K562 (cell line): ENCODE results near the gene WDR54. TPM values are rescaled to one million over a fixed set of nuclear protein-coding genes. Genes with fewer than 3 reads are reported as not detected.

Experiments
- ATAC-seq: fragments of 200-7000 bp; cut with Tn5 transposase; 3 replicates; pipeline ENCODE4 v1.9.1; 2020; ENCODE audit warnings: moderate library complexity
- BruUV-seq: library from RNA; stranded (reverse); fragments of 400-500 nt; replicated peaks from 2 replicates; lab custom pipeline; 2021; lab: Mats Ljungman, UMichigan
- CTCF ChIA-PET: fragments of 300-600 bp; formaldehyde crosslinking; extraction: SDS; loops from one replicate; lab custom pipeline; 2021; ENCODE audit warnings: low intra/inter-chr PET ratio; lab: Yijun Ruan, JAX
- POLR2A ChIA-PET: fragments of 300-600, 350-650 bp; sonication (Branson Sonifier 250); formaldehyde crosslinking; extraction: SDS; loops from one replicate; lab custom pipeline; 2021; ENCODE audit warnings: antibody characterized with exemption, inconsistent platforms; lab: Yijun Ruan, JAX
- DNase-seq, 4 experiments: peaks; one replicate each; pipeline versions ENCODE4 v3.0.0 to v3.0.0-alpha.2; 2011 to 2018; ENCODE audit warnings: low spot score in 3 of 4, mixed read lengths in 3 of 4; ENCODE audit errors: extremely low read depth in 1 of 4
- FAIRE-seq: peaks from 2 replicates; lab custom pipeline; 2011; peaks lifted over from hg19 to GRCh38; lab: Jason Lieb, UNC
- H2AFZ ChIP-seq: 2 replicates; pipeline ENCODE4 v1.6.0; 2011; ENCODE audit warnings: low read depth, low read length, control low read depth, inconsistent platforms
- H3K27ac ChIP-seq: fragments of 200-600 bp; 3 replicates; pipeline ENCODE4 v1.8.0; 2011; ENCODE audit warnings: low read depth, mild to moderate bottlenecking, control low read depth, inconsistent platforms, low read length, moderate library complexity, mixed read lengths; ENCODE audit errors: extremely low read depth
- H3K27me3 ChIP-seq, 2 experiments: fragments of 300-600 bp in 1 of 2; 2 replicates in 1 of 2; 3 replicates in 1 of 2; pipeline versions ENCODE4 v1.6.0 to v1.8.0; 2011; ENCODE audit warnings: inconsistent platforms in 2 of 2, low read length in 2 of 2, mild to moderate bottlenecking in 1 of 2, mixed read lengths in 1 of 2, moderate library complexity in 1 of 2; ENCODE audit not compliant: control insufficient read depth in 2 of 2, insufficient read depth in 2 of 2
- H3K36me3 ChIP-seq: fragments of 300-600 bp; 3 replicates; pipeline ENCODE4 v1.8.0; 2011; ENCODE audit warnings: mild to moderate bottlenecking, low read length, inconsistent platforms; ENCODE audit not compliant: control insufficient read depth, insufficient read depth
- H3K4me1 ChIP-seq, 2 experiments: fragments of 200-600 bp in 1 of 2; replicated peaks in 1 of 2; 2 replicates in 1 of 2; 3 replicates in 1 of 2; pipeline versions ENCODE4 v1.5.1 to v1.8.0; 2011; ENCODE audit warnings: inconsistent platforms in 2 of 2, low read length in 2 of 2, mild to moderate bottlenecking in 1 of 2, mixed read lengths in 1 of 2, moderate library complexity in 1 of 2; ENCODE audit not compliant: control insufficient read depth in 2 of 2, insufficient read depth in 2 of 2
- H3K4me2 ChIP-seq: 2 replicates; pipeline ENCODE4 v1.6.1; 2011; ENCODE audit warnings: low read length, control low read depth, inconsistent platforms, mixed read lengths; ENCODE audit not compliant: insufficient read depth
- H3K4me3 ChIP-seq: fragments of 200-600 bp; sonication (generic), shearing (Covaris generic); 2 replicates; pipeline ENCODE4 v1.5.1; 2016; ENCODE audit warnings: control low read depth, inconsistent platforms
- H3K79me2 ChIP-seq: fragments of 200-600 bp; 3 replicates; pipeline ENCODE4 v1.8.0; 2011; ENCODE audit warnings: low read length, inconsistent platforms; ENCODE audit not compliant: control insufficient read depth, insufficient read depth
- H3K9ac ChIP-seq, 2 experiments: 2 replicates each; pipeline versions ENCODE4 v1.6.0 to v1.6.1; 2011; ENCODE audit warnings: low read depth in 2 of 2, low read length in 2 of 2, control low read depth in 1 of 2, inconsistent platforms in 1 of 2, mild to moderate bottlenecking in 1 of 2, mixed read lengths in 1 of 2; ENCODE audit not compliant: insufficient read depth in 1 of 2
- H3K9me1 ChIP-seq: one replicate; pipeline ENCODE4 v1.6.0; 2011; ENCODE audit warnings: inconsistent platforms, mild to moderate bottlenecking, low read length, moderate library complexity; ENCODE audit not compliant: control insufficient read depth, insufficient read depth
- H3K9me3 ChIP-seq: replicated peaks from 2 replicates; pipeline ENCODE4 v1.5.1; 2011; ENCODE audit warnings: low read depth, low read length, inconsistent platforms; ENCODE audit not compliant: control insufficient read depth, insufficient read depth
- H4K20me1 ChIP-seq: replicated peaks from 2 replicates; pipeline ENCODE4 v1.6.1; 2011; ENCODE audit warnings: low read length, inconsistent platforms, mixed read lengths; ENCODE audit not compliant: control insufficient read depth, insufficient read depth
- CBX8 ChIP-seq: fragments of 200-600 bp; sonication (generic); IDR thresholded peaks from 2 replicates; pipeline ENCODE4 v1.6.1; 2012; ENCODE audit warnings: borderline replicate concordance, mixed run types, low read depth, mild to moderate bottlenecking, moderate library complexity, mixed read lengths, low read length, control low read depth, inconsistent platforms; ENCODE audit not compliant: poor library complexity, severe bottlenecking; ENCODE audit errors: extremely low read depth
- DEAF1 ChIP-seq: fragments of 450-650 bp; formaldehyde crosslinking; IDR thresholded peaks from 2 replicates; pipeline ENCODE4 v1.4.0; 2020; ENCODE audit warnings: mild to moderate bottlenecking, moderate library complexity
- E2F5 ChIP-seq: sonication (generic); formaldehyde crosslinking; IDR thresholded peaks from 2 replicates; pipeline ENCODE4 v1.8.0; 2022; ENCODE audit warnings: mild to moderate bottlenecking, missing genetic modification reagents
- ELF4 ChIP-seq: fragments of 450-650 bp; formaldehyde crosslinking; IDR thresholded peaks from 2 replicates; pipeline ENCODE4 v1.4.0; 2022; ENCODE audit warnings: missing genetic modification characterization
- ESRRA ChIP-seq: fragments of 450-650 bp; IDR thresholded peaks from 2 replicates; pipeline ENCODE4 v1.6.1; 2014; ENCODE audit warnings: low read depth, mild to moderate bottlenecking, moderate library complexity, borderline replicate concordance
- FOXJ2 ChIP-seq: fragments of 200-800 bp; sonication (Bioruptor generic); IDR thresholded peaks from 2 replicates; pipeline ENCODE4 v1.6.1; 2016; ENCODE audit warnings: missing genetic modification characterization, missing compliant biosample characterization
- LCOR ChIP-seq: sonication (generic); formaldehyde crosslinking; IDR thresholded peaks from 2 replicates; pipeline ENCODE4 v1.8.0; 2022; ENCODE audit warnings: mild to moderate bottlenecking, missing genetic modification reagents
- POLR2AphosphoS5 ChIP-seq: IDR thresholded peaks from 2 replicates; pipeline ENCODE4 v1.6.1; 2011; ENCODE audit warnings: mild to moderate bottlenecking, low read depth, low read length, moderate library complexity; ENCODE audit not compliant: control insufficient read depth, insufficient read depth
- RBFOX2 ChIP-seq: fragments of 200-400 bp; formaldehyde crosslinking; IDR thresholded peaks from 2 replicates; pipeline ENCODE4 v1.6.1; 2017; ENCODE audit warnings: low read depth, mild to moderate bottlenecking, low read length, moderate library complexity
- SIN3B ChIP-seq: fragments of 450-650 bp; IDR thresholded peaks from 2 replicates; pipeline ENCODE4 v1.6.1; 2017; ENCODE audit warnings: low read depth, mild to moderate bottlenecking, moderate library complexity
- U2AF2 ChIP-seq: fragments of 200-400 bp; formaldehyde crosslinking; optimal IDR thresholded peaks from 2 replicates; pipeline ENCODE3; 2017; ENCODE audit warnings: low read depth, mild to moderate bottlenecking, low read length
- ZBTB8A ChIP-seq: fragments of 450-650 bp; IDR thresholded peaks from 2 replicates; pipeline ENCODE4 v1.6.1; 2018; ENCODE audit warnings: mild to moderate bottlenecking, moderate library complexity; ENCODE audit not compliant: partially characterized antibody
- WGBS: fragments of 100-300 bp; shearing (Covaris generic); methylation state at CpG from one replicate; pipeline ENCODE4 v1.1.6; 2016; ENCODE audit warnings: low coverage, mixed read lengths; ENCODE audit not compliant: insufficient coverage; ENCODE audit errors: missing lambda C conversion rate; 5-methylcytosine and 5-hydroxymethylcytosine counted together
- in situ Hi-C: fragments of 300-500 bp; cut with MboI; formaldehyde crosslinking; loops from 4 replicates; pipeline ENCODE4 v1.15.0; 2018; ENCODE audit warnings: inconsistent platforms, mixed read lengths
- intact Hi-C: fragments of 100-400 bp; cut with micrococcal nuclease; formaldehyde crosslinking; loops from 2 replicates; pipeline ENCODE4 v1.14.2; 2022
- polyA plus RNA-seq, 8 experiments: library from polyadenylated mRNA; depleted of rRNA in 4 of 8; stranded (reverse) in 5 of 8; unstranded in 3 of 8; fragments of >200 nt; fragmentation: Nextera tagmentation in 2 of 8; fragmentation: Illumina TruSeq in 1 of 8; extraction: Ambion mirVana in 2 of 8; extraction: Trizol in 1 of 8; gene quantifications; 2 replicates each; pipeline versions ENCODE4 v1.2.1 to v1.2.3, GENCODE V29; 2011 to 2014; ENCODE audit warnings: inconsistent platforms in 1 of 8, missing spikeins in 1 of 8
- total RNA-seq, 7 experiments: library from RNA; depleted of rRNA in 6 of 7; stranded (reverse); fragments of >200 nt in 6 of 7; fragmentation: Illumina TruSeq in 2 of 7; extraction: Trizol in 2 of 7; gene quantifications; 2 replicates each; pipeline versions ENCODE4 v1.2.1 to v1.2.3, GENCODE V29; 2011 to 2021; ENCODE audit warnings: low replicate concordance in 1 of 7
- TF ChIP-seq, protein P1 (sequence below): fragments of 200-800 bp; sonication (Bioruptor generic); IDR thresholded peaks from 2 replicates; pipeline ENCODE4 v1.6.1; 2017; ENCODE audit warnings: missing genetic modification characterization, missing compliant biosample characterization
- TF ChIP-seq, protein P2 (sequence below), 2 experiments: fragments of 450-650 bp in 1 of 2; sonication (generic) in 1 of 2; formaldehyde crosslinking in 1 of 2; IDR thresholded peaks in 1 of 2; conservative IDR thresholded peaks in 1 of 2; 2 replicates each; pipeline versions ENCODE4 v1.6.1 to v1.8.1; 2016 to 2023; ENCODE audit warnings: mild to moderate bottlenecking in 2 of 2, moderate library complexity in 2 of 2, inconsistent platforms in 1 of 2, missing genetic modification reagents in 1 of 2

WDR54 gene
- total and polyA plus RNA-seq, 9 of the 15 experiments (the other 6 are each of a cell fraction or from before 2014, with no cell fraction given): 5.2 to 15.2 (median 7.4) TPM

DNA sequence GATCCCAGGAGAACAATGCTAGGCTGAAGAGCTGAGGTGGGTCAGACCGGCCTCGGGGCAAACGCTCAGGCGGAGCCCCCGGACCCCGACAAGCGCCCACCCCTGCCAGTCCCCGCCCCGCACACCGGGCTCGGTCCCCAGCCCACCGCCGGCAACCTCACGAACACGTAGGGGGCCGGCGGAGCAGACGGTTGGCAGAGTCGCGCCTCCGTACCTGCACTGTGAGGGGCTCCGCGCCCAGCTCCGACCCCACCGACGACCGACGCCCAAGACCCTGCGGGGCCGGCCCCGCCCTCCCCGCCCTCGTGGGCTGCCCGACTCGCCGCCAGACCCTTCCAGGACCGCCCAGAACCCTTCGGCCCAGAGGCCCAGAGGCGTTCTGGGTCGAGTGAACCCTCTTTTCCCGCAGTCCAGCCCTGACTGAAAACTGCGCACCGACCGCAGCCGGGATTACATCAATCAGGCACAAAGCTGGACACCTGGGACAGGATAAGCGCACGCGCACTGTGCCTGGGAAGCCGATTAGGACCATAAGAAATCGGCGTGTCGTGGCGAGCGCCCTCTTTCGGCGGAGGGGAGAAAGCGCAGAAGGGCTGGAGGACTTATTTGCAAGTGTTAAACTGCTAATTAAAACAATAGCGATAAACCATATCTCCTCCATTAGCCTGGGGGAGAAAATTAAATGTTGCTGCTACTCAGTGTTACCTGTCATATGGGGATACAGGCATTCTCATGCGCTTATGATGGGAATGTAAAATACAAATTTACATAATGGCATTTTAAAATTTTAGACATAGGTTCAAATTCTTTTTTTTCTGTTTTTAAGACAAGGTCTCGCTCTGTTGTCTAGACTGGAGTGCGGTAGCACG, 29.7 kb upstream of the WDR54 start:
- Histone ChIP-seq H3K9ac (peak overlapping the region; percentile 89 to 96), H3K27me3 (no peaks in the 10 kb centered on the region), H3K4me3 (peak overlapping the region; percentile 66), H3K4me2 (peak overlapping the region; percentile 98), H3K4me1 (peaks cover 3 to 17% of the 10 kb centered on the region in 2 experiments; a peak in 3 of 5 replicates), H3K9me3 (no peaks in the 10 kb centered on the region), H3K9me1 (no peaks in the 10 kb centered on the region), H4K20me1 (no peaks in the 10 kb centered on the region), H3K36me3 (no peaks in the 10 kb centered on the region), H3K27ac (peak overlapping the region; percentile 91), H2AFZ (peak overlapping the region; percentile 98), H3K79me2 (peaks cover 26% of the 10 kb centered on the region)
- no TSS peak for BruUV-seq
- FAIRE-seq (peak; percentile 99), ATAC-seq (peak; percentile 93), DNase-seq (peak; percentile 90 to 96 (median 92))
- POLR2A ChIA-PET: interaction anchor here (0.5 to 2.6 kb wide), 12 partner anchors 9 to 538 kb away, joined by 3 to 13 read pairs (median 4); partner anchors contain the start of genes BOLA3, DCTN1 and MOB1A
- CTCF ChIA-PET: interaction anchor here (1.2 kb wide), 1 partner anchor 125 kb away, joined by 4 read pairs; no protein-coding TSS in a partner anchor
- WGBS: 2% methylated on average over 49 of the region's 62 CpGs
- intact Hi-C loops (loop anchor here (5.0 to 10.0 kb wide), 3 partner anchors 125 to 567 kb away; partner anchors contain the start of gene STAMBP), in situ Hi-C loops (no loop called here)
- TF ChIP-seq, protein P1, sequence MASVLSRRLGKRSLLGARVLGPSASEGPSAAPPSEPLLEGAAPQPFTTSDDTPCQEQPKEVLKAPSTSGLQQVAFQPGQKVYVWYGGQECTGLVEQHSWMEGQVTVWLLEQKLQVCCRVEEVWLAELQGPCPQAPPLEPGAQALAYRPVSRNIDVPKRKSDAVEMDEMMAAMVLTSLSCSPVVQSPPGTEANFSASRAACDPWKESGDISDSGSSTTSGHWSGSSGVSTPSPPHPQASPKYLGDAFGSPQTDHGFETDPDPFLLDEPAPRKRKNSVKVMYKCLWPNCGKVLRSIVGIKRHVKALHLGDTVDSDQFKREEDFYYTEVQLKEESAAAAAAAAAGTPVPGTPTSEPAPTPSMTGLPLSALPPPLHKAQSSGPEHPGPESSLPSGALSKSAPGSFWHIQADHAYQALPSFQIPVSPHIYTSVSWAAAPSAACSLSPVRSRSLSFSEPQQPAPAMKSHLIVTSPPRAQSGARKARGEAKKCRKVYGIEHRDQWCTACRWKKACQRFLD (CRISPR knock-in tag): peak; percentile 81; the same call in 1 of the 2 replicates
- TF ChIP-seq CBX8 (no peak), LCOR (CRISPR knock-in tag) (peak; percentile 86), POLR2AphosphoS5 (no peak), DEAF1 (CRISPR knock-in tag) (peak; percentile 51; the same call in 1 of the 2 replicates), ELF4 (CRISPR knock-in tag) (no peak; the same call in 1 of the 2 replicates), ZBTB8A (no peak), SIN3B (no peak), ESRRA (peak; percentile 31; the same call in 1 of the 2 replicates), FOXJ2 (tag) (no peak), E2F5 (CRISPR knock-in tag) (no peak), RBFOX2 (peak; percentile 67), U2AF2 (no peak)
- TF ChIP-seq, protein P2, sequence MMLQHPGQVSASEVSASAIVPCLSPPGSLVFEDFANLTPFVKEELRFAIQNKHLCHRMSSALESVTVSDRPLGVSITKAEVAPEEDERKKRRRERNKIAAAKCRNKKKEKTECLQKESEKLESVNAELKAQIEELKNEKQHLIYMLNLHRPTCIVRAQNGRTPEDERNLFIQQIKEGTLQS (IDR thresholded peaks at IDR 0.05): no peak
- TF ChIP-seq, protein P2 (CRISPR knock-in tag; conservative IDR thresholded peaks at IDR 0.05): no peak
